Naive thymus-derived CD4-positive, alpha-beta T cell (primary cell): Measurements from ENCODE around the gene MAGOH. TPM values are rescaled to one million over a fixed set of nuclear protein-coding genes. Genes with fewer than 3 reads are reported as not detected.

Experiments
- ATAC-seq: fragments of 150-1000 bp; cut with Tn5 transposase; 2 replicates; pipeline ENCODE4 v1.10.0; 2021; ENCODE audit warnings: mild to moderate bottlenecking, moderate library complexity
- CTCF ChIA-PET: fragments of 350-600 bp; sonication (Branson Sonifier 250); formaldehyde crosslinking; loops from one replicate; lab custom pipeline; 2021; ENCODE audit warnings: antibody characterized with exemption; lab: Charles Lee
- POLR2A ChIA-PET: fragments of 350-600 bp; sonication (Branson Sonifier 250); formaldehyde crosslinking; loops from one replicate; lab custom pipeline; 2021; ENCODE audit warnings: antibody characterized with exemption, inconsistent platforms; lab: Charles Lee
- DNase-seq, 9 donors: peaks; one replicate each; pipeline versions ENCODE4 v3.0.0 to v3.0.0-alpha.2; 2020 to 2022; ENCODE audit warnings: mixed read lengths in 1 of 9
- H3K27ac ChIP-seq: one replicate; pipeline ENCODE4 v1.7.0; 2013; ENCODE audit warnings: mild to moderate bottlenecking, low read depth, low read length, moderate library complexity
- H3K27me3 ChIP-seq, 2 donors: one replicate each; pipeline ENCODE4 v1.7.0; 2013; ENCODE audit warnings: low read length in 2 of 2, mild to moderate bottlenecking in 2 of 2, moderate library complexity in 2 of 2; ENCODE audit not compliant: control insufficient read depth in 2 of 2, insufficient read depth in 2 of 2
- H3K36me3 ChIP-seq, 3 experiments: 1 replicate in 2 of 3; 2 replicates in 1 of 3; pipeline ENCODE4 v1.7.0; 2013; ENCODE audit warnings: low read length in 3 of 3, mild to moderate bottlenecking in 3 of 3, moderate library complexity in 1 of 3; ENCODE audit not compliant: insufficient read depth in 3 of 3, control insufficient read depth in 2 of 3
- H3K4me1 ChIP-seq, 2 donors: one replicate each; pipeline ENCODE4 v1.7.0; 2013; ENCODE audit warnings: low read length in 2 of 2, mild to moderate bottlenecking in 2 of 2, moderate library complexity in 1 of 2; ENCODE audit not compliant: control insufficient read depth in 2 of 2, insufficient read depth in 2 of 2
- H3K4me3 ChIP-seq: 2 replicates; pipeline ENCODE4 v1.7.0; 2013; ENCODE audit warnings: mild to moderate bottlenecking, low read length
- H3K9me3 ChIP-seq, 3 experiments: 1 replicate in 2 of 3; 2 replicates in 1 of 3; pipeline ENCODE4 v1.7.0; 2013; ENCODE audit warnings: low read length in 3 of 3; ENCODE audit not compliant: control insufficient read depth in 2 of 3
- H3K27ac Mint-ChIP-seq, 9 donors: one replicate each; pipeline ENCODE4 v1.8.0; 2020 to 2022; ENCODE audit warnings: mixed read lengths in 9 of 9, mild to moderate bottlenecking in 8 of 9, moderate library complexity in 5 of 9, inconsistent platforms in 2 of 9
- H3K27me3 Mint-ChIP-seq, 5 donors: one replicate each; pipeline ENCODE4 v1.8.0; 2021 to 2022; ENCODE audit warnings: mixed read lengths in 5 of 5, mild to moderate bottlenecking in 1 of 5
- H3K36me3 Mint-ChIP-seq, 5 donors: one replicate each; pipeline ENCODE4 v1.8.0; 2020 to 2022; ENCODE audit warnings: mixed read lengths in 5 of 5, mild to moderate bottlenecking in 3 of 5, inconsistent platforms in 1 of 5
- H3K4me1 Mint-ChIP-seq, 7 donors: one replicate each; pipeline ENCODE4 v1.8.0; 2020 to 2022; ENCODE audit warnings: mixed read lengths in 7 of 7, mild to moderate bottlenecking in 3 of 7, inconsistent platforms in 1 of 7
- H3K4me3 Mint-ChIP-seq, 10 donors: one replicate each; pipeline ENCODE4 v1.8.0; 2020 to 2022; ENCODE audit warnings: mild to moderate bottlenecking in 10 of 10, mixed read lengths in 10 of 10, moderate library complexity in 6 of 10, inconsistent platforms in 2 of 10
- H3K9me3 Mint-ChIP-seq, 11 donors: one replicate each; pipeline ENCODE4 v1.8.0; 2020 to 2022; ENCODE audit warnings: mixed read lengths in 11 of 11, mild to moderate bottlenecking in 4 of 11, inconsistent platforms in 1 of 11, moderate library complexity in 1 of 11
- intact Hi-C, 2 donors: fragments of 100-400 bp; cut with micrococcal nuclease; formaldehyde crosslinking; loops; one replicate each; pipeline ENCODE4 v1.15.1; 2023
- polyA plus RNA-seq, 2 donors: library from polyadenylated mRNA; unstranded; fragments of 300-500 nt; fragmentation: Illumina TruSeq; gene quantifications; one replicate each; pipeline ENCODE4 v1.2.3, GENCODE V29; 2021
- total RNA-seq, 6 experiments: library from RNA in 5 of 6; stranded (reverse) in 5 of 6; gene quantifications; 1 replicate in 5 of 6; 2 replicates in 1 of 6; pipeline ENCODE4 v1.2.3 and lab custom pipeline; 2021 to 2026

Gene MAGOH
- total and polyA plus RNA-seq, 7 experiments from 2014 or later: 37.7 to 108 (median 54.5) TPM

DNA sequence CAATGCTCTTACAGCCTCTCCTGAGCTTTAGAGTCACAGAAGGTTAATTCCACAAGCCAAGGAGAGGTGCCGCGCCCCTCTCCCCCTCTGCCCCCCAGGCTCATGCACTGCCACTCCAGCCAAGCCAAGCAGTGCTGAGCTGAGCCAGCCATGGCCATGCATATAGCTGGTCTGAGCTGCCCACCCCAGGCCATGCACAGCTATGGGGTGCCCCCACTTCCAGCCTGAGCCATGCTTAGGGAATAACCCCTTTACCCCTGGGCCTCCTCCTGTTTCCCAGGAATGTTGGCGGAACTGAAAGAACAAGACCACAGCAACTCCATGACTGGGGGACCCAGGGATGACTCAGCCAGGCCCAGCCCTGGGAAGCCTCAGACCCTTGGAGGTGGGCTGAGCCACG, 34.0 kb upstream of the MAGOH start:
- Mint-ChIP-seq H3K27me3 (no peaks in the 10 kb centered on the region), H3K4me3 (no peak overlapping the region), H3K36me3 (peaks cover 0 to 5% (median 0%) of the 10 kb centered on the region in 5 donors), H3K9me3 (no peaks in the 10 kb centered on the region), H3K27ac (peak overlapping the region in 1 of 9 donors; percentile 30), H3K4me1 (no peaks in the 10 kb centered on the region)
- CTCF ChIA-PET: no interaction called here
- Histone ChIP-seq H3K4me3 (no peak overlapping the region), H3K27me3 (no peaks in the 10 kb centered on the region), H3K27ac (no peak overlapping the region), H3K36me3 (peaks cover 0 to 3% (median 0%) of the 10 kb centered on the region in 3 experiments), H3K9me3 (no peaks in the 10 kb centered on the region), H3K4me1 (no peaks in the 10 kb centered on the region)
- POLR2A ChIA-PET: no interaction called here
- DNase-seq: no peak
- intact Hi-C loops: no loop called here
- no peak for ATAC-seq

GRCh38 chr1:53271446-53272090, 33.2 kb upstream of the MAGOH start:
- no peak overlapping the region for H3K4me3 Mint-ChIP-seq
- peaks cover 0 to 5% (median 0%) of the 10 kb centered on the region in 5 donors for H3K36me3 Mint-ChIP-seq
- Histone ChIP-seq H3K4me3 (no peak overlapping the region), H3K27me3 (no peaks in the 10 kb centered on the region), H3K9me3 (no peaks in the 10 kb centered on the region), H3K36me3 (peaks cover 0 to 3% (median 0%) of the 10 kb centered on the region in 3 experiments), H3K4me1 (no peaks in the 10 kb centered on the region), H3K27ac (no peak overlapping the region)
- H3K27ac Mint-ChIP-seq: peak overlapping the region in 1 of 9 donors; percentile 30
- ATAC-seq: no peak
- DNase-seq: no peak
- ChIA-PET POLR2A (no interaction called here), CTCF (no interaction called here)
- H3K4me1 Mint-ChIP-seq: no peaks in the 10 kb centered on the region
- H3K27me3 Mint-ChIP-seq: no peaks in the 10 kb centered on the region
- H3K9me3 Mint-ChIP-seq: no peaks in the 10 kb centered on the region
- intact Hi-C loops: no loop called here

- Mint-ChIP-seq H3K27me3 (no peaks in the 10 kb centered on the region), H3K36me3 (peaks cover 0 to 7% (median 5%) of the 10 kb centered on the region in 5 donors), H3K27ac (no peak overlapping the region), H3K4me3 (no peak overlapping the region), H3K9me3 (no peaks in the 10 kb centered on the region), H3K4me1 (no peaks in the 10 kb centered on the region)
- no peak overlapping the region for H3K4me3 ChIP-seq
- POLR2A ChIA-PET: no interaction called here
- DNase-seq (no peak), ATAC-seq (no peak)
- no peak overlapping the region for H3K27ac ChIP-seq
- intact Hi-C loops: no loop called here
- peaks cover 0 to 3% (median 0%) of the 10 kb centered on the region in 3 experiments for H3K36me3 ChIP-seq
- no peaks in the 10 kb centered on the region for H3K4me1 ChIP-seq
- no peaks in the 10 kb centered on the region for H3K27me3 ChIP-seq
- H3K9me3 ChIP-seq: no peaks in the 10 kb centered on the region
- CTCF ChIA-PET: no interaction called here
These were observed 32.6 kb upstream of the MAGOH start for GRCh38 chr1:53270873-53271272.

GRCh38 chr1:53270107-53270506, 31.8 kb upstream of the MAGOH start:
- Histone ChIP-seq H3K9me3 (no peaks in the 10 kb centered on the region), H3K27ac (no peak overlapping the region), H3K36me3 (peaks cover 0 to 2% (median 0%) of the 10 kb centered on the region in 3 experiments), H3K4me1 (no peaks in the 10 kb centered on the region), H3K27me3 (no peaks in the 10 kb centered on the region), H3K4me3 (no peak overlapping the region)
- H3K4me1 Mint-ChIP-seq: no peaks in the 10 kb centered on the region
- ChIA-PET CTCF (interaction anchor here (0.5 to 1.5 kb wide), 2 partner anchors 8 to 120 kb away, joined by 6 to 8 read pairs; no protein-coding TSS in a partner anchor), POLR2A (interaction anchor here (0.5 kb wide), 1 partner anchor 724 kb away, joined by 7 read pairs; no protein-coding TSS in a partner anchor)
- H3K27ac Mint-ChIP-seq: peak overlapping the region in 1 of 9 donors; percentile 3
- DNase-seq: no peak
- intact Hi-C loops: no loop called here
- H3K4me3 Mint-ChIP-seq: no peak overlapping the region
- no peaks in the 10 kb centered on the region for H3K27me3 Mint-ChIP-seq
- no peaks in the 10 kb centered on the region for H3K9me3 Mint-ChIP-seq
- no peak for ATAC-seq
- H3K36me3 Mint-ChIP-seq: peaks cover 0 to 11% (median 7%) of the 10 kb centered on the region in 5 donors

DNA sequence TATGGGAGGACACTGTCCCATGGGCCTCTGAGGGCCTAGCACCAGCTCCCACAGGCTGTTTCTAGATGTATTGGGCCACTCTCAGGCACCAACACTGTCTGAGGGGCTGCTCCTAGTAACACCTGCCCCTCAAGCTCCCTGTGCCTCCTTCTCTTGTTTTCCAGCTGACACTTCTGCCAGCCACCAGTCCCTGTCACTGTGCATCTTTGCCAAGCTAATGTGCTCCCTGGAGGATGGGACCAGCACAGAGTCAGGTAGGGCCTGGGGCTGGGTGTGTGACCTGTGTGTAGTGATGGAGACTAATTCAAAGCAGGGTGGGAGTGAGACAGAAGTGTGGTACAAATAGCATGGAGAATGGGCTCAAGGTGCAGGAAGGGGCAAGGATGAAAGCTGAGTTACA, 29.4 kb upstream of the MAGOH start:
- ATAC-seq: no peak
- intact Hi-C loops: no loop called here

GRCh38 chr1:53266038-53266437, 27.7 kb upstream of the MAGOH start:
- Mint-ChIP-seq H3K27me3 (no peaks in the 10 kb centered on the region), H3K4me1 (no peaks in the 10 kb centered on the region), H3K36me3 (peaks cover 0 to 23% (median 16%) of the 10 kb centered on the region in 5 donors), H3K4me3 (no peak overlapping the region), H3K9me3 (no peaks in the 10 kb centered on the region), H3K27ac (no peak overlapping the region)
- no peaks in the 10 kb centered on the region for H3K27me3 ChIP-seq
- no peak overlapping the region for H3K4me3 ChIP-seq
- H3K27ac ChIP-seq: no peak overlapping the region
- ATAC-seq: no peak
- POLR2A ChIA-PET: no interaction called here
- no peaks in the 10 kb centered on the region for H3K4me1 ChIP-seq
- CTCF ChIA-PET: no interaction called here
- intact Hi-C loops: no loop called here
- H3K9me3 ChIP-seq: no peaks in the 10 kb centered on the region
- no peak for DNase-seq
- peaks cover 0 to 17% (median 0%) of the 10 kb centered on the region in 3 experiments for H3K36me3 ChIP-seq

More for the DNA sequence above, 29.4 kb upstream of the MAGOH start:
- no peaks in the 10 kb centered on the region for H3K9me3 Mint-ChIP-seq
- POLR2A ChIA-PET: interaction anchor here (0.5 kb wide), 1 partner anchor 987 kb away, joined by 3 read pairs; no protein-coding TSS in a partner anchor
- peaks cover 0 to 17% (median 13%) of the 10 kb centered on the region in 5 donors for H3K36me3 Mint-ChIP-seq
- no peak overlapping the region for H3K27ac ChIP-seq
- CTCF ChIA-PET: interaction anchor here (0.6 to 1.1 kb wide), 3 partner anchors 11 to 812 kb away, joined by 3 to 4 read pairs (median 4); no protein-coding TSS in a partner anchor
- no peaks in the 10 kb centered on the region for H3K27me3 Mint-ChIP-seq
- H3K4me1 ChIP-seq: no peaks in the 10 kb centered on the region
- H3K4me1 Mint-ChIP-seq: no peaks in the 10 kb centered on the region
- no peak overlapping the region for H3K4me3 Mint-ChIP-seq
- peaks cover 0 to 10% (median 0%) of the 10 kb centered on the region in 3 experiments for H3K36me3 ChIP-seq
- no peak overlapping the region for H3K4me3 ChIP-seq
- no peaks in the 10 kb centered on the region for H3K27me3 ChIP-seq
- DNase-seq: no peak
- no peak overlapping the region for H3K27ac Mint-ChIP-seq
- no peaks in the 10 kb centered on the region for H3K9me3 ChIP-seq

DNA sequence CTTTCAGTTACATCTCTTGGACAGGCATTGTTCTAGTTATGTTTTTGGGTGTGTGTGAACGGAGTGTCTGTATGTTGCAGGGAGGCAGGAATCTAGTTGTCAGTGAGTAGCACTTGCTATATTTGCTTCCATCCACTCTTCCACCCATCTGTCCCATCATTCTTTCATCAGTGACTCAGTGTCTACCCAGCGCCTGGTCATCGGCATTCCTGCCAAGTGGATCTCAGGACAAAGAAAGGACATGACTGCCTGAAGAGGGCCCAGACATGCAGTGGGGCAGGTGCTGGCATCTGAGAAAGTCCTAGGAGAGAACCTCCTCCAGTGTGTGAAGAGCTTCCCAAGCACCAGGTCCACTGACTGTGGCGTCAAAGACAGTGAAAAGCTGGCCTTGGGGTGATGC, 27.3 kb upstream of the MAGOH start:
- Mint-ChIP-seq H3K9me3 (no peaks in the 10 kb centered on the region), H3K36me3 (peaks cover 3 to 25% (median 19%) of the 10 kb centered on the region in 5 donors), H3K27ac (no peak overlapping the region), H3K4me3 (no peak overlapping the region), H3K27me3 (no peaks in the 10 kb centered on the region), H3K4me1 (no peaks in the 10 kb centered on the region)
- no peaks in the 10 kb centered on the region for H3K4me1 ChIP-seq
- no peak for DNase-seq
- no peak for ATAC-seq
- H3K27me3 ChIP-seq: no peaks in the 10 kb centered on the region
- ChIA-PET CTCF (no interaction called here), POLR2A (no interaction called here)
- H3K9me3 ChIP-seq: no peaks in the 10 kb centered on the region
- no peak overlapping the region for H3K4me3 ChIP-seq
- no peak overlapping the region for H3K27ac ChIP-seq
- intact Hi-C loops: no loop called here
- H3K36me3 ChIP-seq: peaks cover 0 to 17% (median 0%) of the 10 kb centered on the region in 3 experiments
